IMR-90 (cell line): ENCODE data around the gene CDH26. TPM values are rescaled to one million over a fixed set of nuclear protein-coding genes. Genes with fewer than 3 reads are reported as not detected.

Experiments
- ATAC-seq: fragments of 200-7000 bp; cut with Tn5 transposase; 2 replicates; pipeline ENCODE4 v1.9.1; 2020; ENCODE audit warnings: low read depth, mild to moderate bottlenecking, moderate library complexity
- BruUV-seq: library from RNA; stranded (reverse); fragments of 400-500 nt; replicated peaks from 2 replicates; lab custom pipeline; 2021; lab: Mats Ljungman, UMichigan
- CTCF ChIA-PET: fragments of 300-600 bp; formaldehyde crosslinking; extraction: SDS; loops from one replicate; lab custom pipeline; 2021; ENCODE audit warnings: antibody characterized with exemption; lab: Yijun Ruan, JAX
- POLR2A ChIA-PET: fragments of 300-600 bp; sonication (Branson Sonifier 250); formaldehyde crosslinking; loops from one replicate; lab custom pipeline; 2022; ENCODE audit warnings: antibody characterized with exemption; ENCODE audit not compliant: unreplicated experiment; lab: Charles Lee
- DNase-seq: peaks from one replicate; pipeline ENCODE4 v3.0.0; 2013
- H2AFZ ChIP-seq: replicated peaks from 2 replicates; pipeline ENCODE3; 2013; ENCODE audit warnings: low read length, mild to moderate bottlenecking; ENCODE audit not compliant: poor library complexity
- H2AK5ac ChIP-seq: 2 replicates; pipeline ENCODE4 v1.6.1; 2013; ENCODE audit warnings: low read depth, low read length, inconsistent platforms
- H2AK9ac ChIP-seq: replicated peaks from 2 replicates; pipeline ENCODE3; 2013; ENCODE audit warnings: mild to moderate bottlenecking, low read depth, low read length, moderate library complexity; ENCODE audit not compliant: poor library complexity
- H2BK120ac ChIP-seq: 2 replicates; pipeline ENCODE4 v1.6.1; 2013; ENCODE audit warnings: low read depth, low read length, inconsistent platforms
- H2BK15ac ChIP-seq: 3 replicates; pipeline ENCODE4 v1.6.1; 2013; ENCODE audit warnings: low read depth, low read length, inconsistent platforms
- H2BK20ac ChIP-seq: 2 replicates; pipeline ENCODE4 v1.6.1; 2013; ENCODE audit warnings: low read depth, mild to moderate bottlenecking, inconsistent platforms, low read length, moderate library complexity
- H2BK5ac ChIP-seq: 2 replicates; pipeline ENCODE4 v1.6.1; 2013; ENCODE audit warnings: mild to moderate bottlenecking, low read depth, low read length, inconsistent platforms; ENCODE audit not compliant: poor library complexity, severe bottlenecking
- H3K14ac ChIP-seq: replicated peaks from 2 replicates; pipeline ENCODE4 v1.6.1; 2013; ENCODE audit warnings: low read depth, low read length, inconsistent platforms
- H3K18ac ChIP-seq: 2 replicates; pipeline ENCODE4 v1.6.1; 2013; ENCODE audit warnings: low read depth, low read length, control low read depth
- H3K23ac ChIP-seq: 2 replicates; pipeline ENCODE4 v1.6.1; 2013; ENCODE audit warnings: low read depth, low read length, inconsistent platforms
- H3K27ac ChIP-seq: 2 replicates; pipeline ENCODE4 v1.5.1; 2013; ENCODE audit warnings: mild to moderate bottlenecking, control low read depth, low read length; ENCODE audit not compliant: insufficient read depth
- H3K27me3 ChIP-seq: 2 replicates; pipeline ENCODE4 v1.6.1; 2013; ENCODE audit warnings: low read length; ENCODE audit not compliant: control insufficient read depth, insufficient read depth
- H3K36me3 ChIP-seq: 2 replicates; pipeline ENCODE4 v1.6.1; 2013; ENCODE audit warnings: low read length, mixed read lengths; ENCODE audit not compliant: control insufficient read depth, insufficient read depth
- H3K4ac ChIP-seq: 2 replicates; pipeline ENCODE4 v1.6.1; 2013; ENCODE audit warnings: low read depth, low read length, inconsistent platforms
- H3K4me1 ChIP-seq: 2 replicates; pipeline ENCODE4 v1.6.1; 2013; ENCODE audit warnings: low read length, mixed read lengths; ENCODE audit not compliant: control insufficient read depth, insufficient read depth
- H3K4me2 ChIP-seq: 2 replicates; pipeline ENCODE4 v1.6.1; 2013; ENCODE audit warnings: low read depth, mild to moderate bottlenecking, control low read depth, low read length, moderate library complexity
- H3K4me3 ChIP-seq: 2 replicates; pipeline ENCODE4 v1.5.1; 2013; ENCODE audit warnings: low read depth, mild to moderate bottlenecking, control low read depth, low read length, moderate library complexity; ENCODE audit not compliant: insufficient read depth
- H3K56ac ChIP-seq: 2 replicates; pipeline ENCODE4 v1.6.1; 2013; ENCODE audit warnings: low read length, inconsistent platforms; ENCODE audit not compliant: insufficient read depth; ENCODE audit errors: extremely low read depth
- H3K79me1 ChIP-seq, 2 experiments: 2 replicates each; pipeline ENCODE4 v1.6.1; 2013; ENCODE audit warnings: low read length in 2 of 2, inconsistent platforms in 1 of 2, low read depth in 1 of 2
- H3K9ac ChIP-seq: 2 replicates; pipeline ENCODE4 v1.6.1; 2013; ENCODE audit warnings: low read depth, low read length, control low read depth
- H3K9me1 ChIP-seq: 2 replicates; pipeline ENCODE4 v1.6.1; 2013; ENCODE audit warnings: low read length, inconsistent platforms; ENCODE audit not compliant: insufficient read depth
- H3K9me3 ChIP-seq: 2 replicates; pipeline ENCODE4 v1.6.1; 2013; ENCODE audit warnings: low read length; ENCODE audit not compliant: control insufficient read depth, insufficient read depth
- H4K20me1 ChIP-seq: 2 replicates; pipeline ENCODE4 v1.6.1; 2013; ENCODE audit warnings: low read length, inconsistent platforms; ENCODE audit not compliant: insufficient read depth
- H4K5ac ChIP-seq: 2 replicates; pipeline ENCODE4 v1.6.1; 2013; ENCODE audit warnings: mild to moderate bottlenecking, low read depth, low read length, control low read depth
- H4K8ac ChIP-seq, 2 experiments: 2 replicates each; pipeline ENCODE4 v1.6.1; 2013; ENCODE audit warnings: low read depth in 2 of 2, low read length in 2 of 2, control low read depth in 1 of 2, inconsistent platforms in 1 of 2
- H4K91ac ChIP-seq: 2 replicates; pipeline ENCODE4 v1.6.1; 2013; ENCODE audit warnings: low read depth, low read length, inconsistent platforms; ENCODE audit not compliant: insufficient read depth
- CTCF ChIP-seq: conservative IDR thresholded peaks from 2 replicates; pipeline ENCODE4 v1.5.1; 2012; ENCODE audit warnings: mild to moderate bottlenecking, low read depth, low read length, improper control_type of control experiment
- RAD21 ChIP-seq: IDR thresholded peaks from 2 replicates; pipeline ENCODE4 v1.6.1; 2012; ENCODE audit warnings: low read length, improper control_type of control experiment
- RCOR1 ChIP-seq: IDR thresholded peaks from 2 replicates; pipeline ENCODE4 v1.6.1; 2012; ENCODE audit warnings: mild to moderate bottlenecking, low read length, improper control_type of control experiment; ENCODE audit not compliant: insufficient replicate concordance
- SMC3 ChIP-seq: fragments of 150-350 bp; IDR thresholded peaks from 2 replicates; pipeline ENCODE4 v1.6.1; 2016; ENCODE audit warnings: low read depth, mild to moderate bottlenecking, antibody characterized with exemption, low read length, moderate library complexity
- WGBS, 2 experiments: methylation state at CpG; one replicate each; pipeline versions ENCODE4 v1.1.5 to v1.1.7; 2013; ENCODE audit warnings: missing lambda C conversion rate in 2 of 2; ENCODE audit not compliant: insufficient read length in 1 of 2; ENCODE audit errors: extremely low coverage in 2 of 2; 5-methylcytosine and 5-hydroxymethylcytosine counted together
- dilution Hi-C: fragments of 300-500 bp; cut with HindIII; formaldehyde crosslinking; loops from one replicate; pipeline ENCODE4 v1.14.3; 2018; ENCODE audit warnings: low sequenced_read_pairs; ENCODE audit not compliant: unreplicated experiment
- in situ Hi-C: fragments of 300-500 bp; cut with MboI; formaldehyde crosslinking; loops from 3 replicates; pipeline ENCODE4 v1.14.3; 2019; ENCODE audit warnings: low sequenced_read_pairs, inconsistent platforms, mixed read lengths
- intact Hi-C: fragments of 100-400 bp; cut with micrococcal nuclease; formaldehyde crosslinking; loops from 2 replicates; pipeline ENCODE4 v1.10.0; 2022
- polyA plus RNA-seq, 3 experiments: library from polyadenylated mRNA; depleted of rRNA; stranded (reverse); fragments of >200 nt; gene quantifications; 2 replicates each; pipeline ENCODE4 v1.2.3, GENCODE V29; 2012; ENCODE audit warnings: low replicate concordance in 1 of 3
- total RNA-seq: library from RNA; depleted of rRNA; stranded (reverse); fragments of >200 nt; gene quantifications from 2 replicates; pipeline ENCODE4 v1.2.3, GENCODE V29; 2012

Gene CDH26
- total and polyA plus RNA-seq, 2 of the 4 experiments (the other 2 are of a cell fraction), result not detected

GRCh38 chr20:59992526-59993084, 34.4 kb downstream of the CDH26 start:
- intact Hi-C loops (loop anchor here (1.0 kb wide), 1 partner anchor 212 kb away; no protein-coding TSS in a partner anchor), in situ Hi-C loops (no loop called here), dilution Hi-C loops (no loop called here)
- H3K4ac ChIP-seq, result no peak overlapping the region
- H3K27ac ChIP-seq, result no peak overlapping the region
- DNase-seq (peak; percentile 18), ATAC-seq (peak; percentile 44; the same call in 1 of the 2 replicates)
- TF ChIP-seq RCOR1 (no peak), SMC3 (no peak), RAD21 (peak; percentile 43), CTCF (peak; percentile 36)
- CTCF ChIA-PET, result no interaction called here
- no peak overlapping the region for H2BK5ac ChIP-seq
- H3K23ac ChIP-seq, result no peak overlapping the region
- no CpG with 5 or more reads among the region's 4 CpGs for WGBS, 2 experiments
- H3K79me1 ChIP-seq, result no peaks in the 10 kb centered on the region
- no peak overlapping the region for H4K5ac ChIP-seq
- no peaks in the 10 kb centered on the region for H3K9me3 ChIP-seq
- no peak overlapping the region for H2AK5ac ChIP-seq
- BruUV-seq, result no TSS peak
- no peaks in the 10 kb centered on the region for H3K36me3 ChIP-seq
- no peak overlapping the region for H3K4me3 ChIP-seq
- H2BK20ac ChIP-seq, result no peak overlapping the region
- H3K4me2 ChIP-seq, result no peak overlapping the region
- no peaks in the 10 kb centered on the region for H3K9me1 ChIP-seq
- H3K9ac ChIP-seq, result no peak overlapping the region
- no peak overlapping the region for H4K8ac ChIP-seq
- H2BK120ac ChIP-seq, result no peak overlapping the region
- H3K56ac ChIP-seq, result no peak overlapping the region
- no peaks in the 10 kb centered on the region for H4K20me1 ChIP-seq
- H3K27me3 ChIP-seq, result peaks cover 11% of the 10 kb centered on the region; the same call in 1 of the 2 replicates
- POLR2A ChIA-PET, result no interaction called here
- H2BK15ac ChIP-seq, result no peak overlapping the region
- H2AK9ac ChIP-seq, result no peak overlapping the region
- no peak overlapping the region for H3K14ac ChIP-seq
- no peak overlapping the region for H4K91ac ChIP-seq
- no peak overlapping the region for H3K18ac ChIP-seq
- H3K4me1 ChIP-seq, result no peaks in the 10 kb centered on the region
- H2AFZ ChIP-seq, result no peak overlapping the region
